Brain microvascular endothelial cell (primary cell): ENCODE measurements around the gene MRPS18A.

Experiments
- DNase-seq: peaks from one replicate; pipeline ENCODE4 v3.0.0-alpha.2; 2020
- H3K27ac ChIP-seq: fragments of 250-450 bp; sonication (Bioruptor Pico); 2 replicates; pipeline ENCODE4 v1.5.1; 2020; ENCODE audit warnings: mild to moderate bottlenecking, moderate library complexity
- H3K27me3 ChIP-seq: fragments of 250-450 bp; sonication (Bioruptor Pico); replicated peaks from 2 replicates; pipeline ENCODE4 v1.5.1; 2020; ENCODE audit warnings: mild to moderate bottlenecking
- H3K36me3 ChIP-seq: fragments of 250-450 bp; sonication (Bioruptor Pico); replicated peaks from 2 replicates; pipeline ENCODE4 v1.5.1; 2020; ENCODE audit warnings: mild to moderate bottlenecking
- H3K4me3 ChIP-seq: 2 replicates; pipeline ENCODE4 v1.5.1; 2011; ENCODE audit warnings: low read depth, mild to moderate bottlenecking, control low read depth, low read length, moderate library complexity
- in situ Hi-C: cut with HindIII; loops from 2 replicates; pipeline ENCODE4 v1.10.0; 2017; ENCODE audit warnings: low sequenced_read_pairs, low pct_ligation_motif_present
- TF ChIP-seq, protein P1 (sequence below): IDR thresholded peaks from 2 replicates; pipeline ENCODE4 v1.5.1; 2011; ENCODE audit warnings: low read depth, mild to moderate bottlenecking, moderate library complexity, low read length, control low read depth, inconsistent platforms; ENCODE audit errors: missing control alignments

Gene MRPS18A

DNA sequence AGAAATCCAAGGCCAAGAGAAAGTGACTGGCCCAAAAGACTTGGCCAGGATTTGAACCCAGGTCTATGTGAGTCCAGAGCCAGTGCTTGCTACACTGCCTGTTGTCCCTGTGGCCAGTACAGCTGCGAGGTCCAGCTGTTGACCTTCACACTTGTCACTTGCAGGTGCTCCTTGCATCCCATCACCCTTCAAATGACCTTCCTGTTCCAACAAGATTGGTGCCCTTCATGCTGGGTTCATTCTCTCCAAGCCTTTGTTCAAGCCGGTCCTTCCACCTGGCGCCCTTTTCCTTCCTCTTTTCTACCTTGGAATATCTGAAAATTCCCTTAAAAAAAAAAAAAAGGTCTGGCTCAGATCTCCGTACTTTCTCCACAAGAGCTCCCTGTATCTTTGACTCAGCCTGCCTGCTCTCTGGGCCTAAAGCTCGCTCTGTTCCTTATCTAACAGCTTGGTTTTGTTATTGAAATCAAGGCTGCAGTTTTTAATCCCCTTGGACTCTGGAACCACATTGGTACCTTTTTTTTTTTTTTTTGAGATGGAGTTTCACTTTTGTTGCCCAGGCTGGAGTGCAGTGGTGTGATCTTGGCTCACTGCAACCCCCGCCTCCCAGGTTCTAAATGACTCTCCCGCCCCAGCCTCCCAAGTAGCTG is 22.2 kb upstream of the MRPS18A start:
- TF ChIP-seq, protein P1, sequence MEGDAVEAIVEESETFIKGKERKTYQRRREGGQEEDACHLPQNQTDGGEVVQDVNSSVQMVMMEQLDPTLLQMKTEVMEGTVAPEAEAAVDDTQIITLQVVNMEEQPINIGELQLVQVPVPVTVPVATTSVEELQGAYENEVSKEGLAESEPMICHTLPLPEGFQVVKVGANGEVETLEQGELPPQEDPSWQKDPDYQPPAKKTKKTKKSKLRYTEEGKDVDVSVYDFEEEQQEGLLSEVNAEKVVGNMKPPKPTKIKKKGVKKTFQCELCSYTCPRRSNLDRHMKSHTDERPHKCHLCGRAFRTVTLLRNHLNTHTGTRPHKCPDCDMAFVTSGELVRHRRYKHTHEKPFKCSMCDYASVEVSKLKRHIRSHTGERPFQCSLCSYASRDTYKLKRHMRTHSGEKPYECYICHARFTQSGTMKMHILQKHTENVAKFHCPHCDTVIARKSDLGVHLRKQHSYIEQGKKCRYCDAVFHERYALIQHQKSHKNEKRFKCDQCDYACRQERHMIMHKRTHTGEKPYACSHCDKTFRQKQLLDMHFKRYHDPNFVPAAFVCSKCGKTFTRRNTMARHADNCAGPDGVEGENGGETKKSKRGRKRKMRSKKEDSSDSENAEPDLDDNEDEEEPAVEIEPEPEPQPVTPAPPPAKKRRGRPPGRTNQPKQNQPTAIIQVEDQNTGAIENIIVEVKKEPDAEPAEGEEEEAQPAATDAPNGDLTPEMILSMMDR, result no peak
- Histone ChIP-seq H3K27ac (no peak overlapping the region), H3K27me3 (no peaks in the 10 kb centered on the region), H3K36me3 (no peaks in the 10 kb centered on the region), H3K4me3 (no peak overlapping the region)
- in situ Hi-C loops, result no loop called here
- DNase-seq, result no peak

DNA sequence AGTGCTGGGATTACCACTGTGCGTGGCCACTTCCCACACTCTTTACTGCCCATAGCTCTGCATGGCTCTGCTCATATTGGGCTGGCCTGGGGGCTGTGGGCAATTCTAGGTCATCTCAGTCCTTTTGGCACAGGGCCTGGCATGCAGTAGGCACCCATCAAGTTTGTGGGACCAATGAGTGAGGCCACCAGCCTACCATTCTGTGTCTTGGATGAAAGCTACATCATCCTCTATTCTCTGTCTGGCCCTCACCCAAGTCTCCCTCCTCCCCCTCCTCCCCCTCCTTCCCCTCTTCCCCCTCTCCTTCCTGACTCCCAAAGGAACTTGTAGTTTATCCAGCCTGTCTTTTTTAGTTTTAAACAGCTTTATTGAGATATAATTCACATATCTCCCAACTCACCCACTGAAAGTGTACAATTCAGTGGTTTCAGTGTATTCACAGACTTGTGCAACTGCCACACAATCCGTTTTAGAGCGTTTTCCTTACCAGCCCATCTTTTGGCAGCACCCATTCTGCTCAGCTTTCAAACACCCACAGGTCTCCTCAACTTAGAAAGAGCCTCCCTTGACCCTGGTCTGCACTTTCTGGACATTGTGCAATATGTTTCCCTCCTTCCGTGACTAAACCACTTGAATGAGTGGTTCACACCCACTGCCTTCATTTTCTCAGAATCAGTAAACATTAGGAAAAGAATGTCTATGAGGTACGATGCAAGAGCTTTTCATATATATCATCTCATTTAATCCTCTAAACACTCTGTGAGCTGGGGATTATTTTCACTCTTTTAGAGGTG is 21.5 kb upstream of the MRPS18A start:
- Histone ChIP-seq H3K27me3 (no peaks in the 10 kb centered on the region), H3K27ac (no peak overlapping the region), H3K36me3 (no peaks in the 10 kb centered on the region), H3K4me3 (no peak overlapping the region)
- TF ChIP-seq, protein P1, result no peak
- DNase-seq, result peak; percentile 61
- in situ Hi-C loops, result no loop called here

DNA sequence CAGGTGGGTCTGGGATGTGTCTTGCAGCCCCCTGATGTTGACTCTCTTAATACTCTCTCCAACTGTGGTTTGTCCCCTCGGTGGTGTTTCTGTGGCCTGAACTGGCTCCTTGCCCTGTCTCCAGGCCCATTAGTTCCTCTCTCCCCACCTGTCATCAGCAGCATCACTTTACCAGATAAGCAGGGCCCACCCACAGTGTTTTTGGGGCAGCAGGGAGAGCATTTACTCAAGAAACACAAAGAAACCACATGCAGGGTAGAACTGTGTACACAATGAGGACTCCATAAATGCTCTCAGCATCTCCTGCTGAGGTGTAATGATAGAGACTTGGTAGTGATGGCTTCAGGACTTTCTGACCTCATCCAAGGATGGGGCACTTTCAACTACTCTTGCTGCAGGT is 20.2 kb upstream of the MRPS18A start:
- in situ Hi-C loops, result no loop called here
- Histone ChIP-seq H3K4me3 (no peak overlapping the region), H3K27ac (no peak overlapping the region), H3K36me3 (no peaks in the 10 kb centered on the region), H3K27me3 (no peaks in the 10 kb centered on the region)
- DNase-seq, result no peak
- TF ChIP-seq, protein P1, result no peak

DNA sequence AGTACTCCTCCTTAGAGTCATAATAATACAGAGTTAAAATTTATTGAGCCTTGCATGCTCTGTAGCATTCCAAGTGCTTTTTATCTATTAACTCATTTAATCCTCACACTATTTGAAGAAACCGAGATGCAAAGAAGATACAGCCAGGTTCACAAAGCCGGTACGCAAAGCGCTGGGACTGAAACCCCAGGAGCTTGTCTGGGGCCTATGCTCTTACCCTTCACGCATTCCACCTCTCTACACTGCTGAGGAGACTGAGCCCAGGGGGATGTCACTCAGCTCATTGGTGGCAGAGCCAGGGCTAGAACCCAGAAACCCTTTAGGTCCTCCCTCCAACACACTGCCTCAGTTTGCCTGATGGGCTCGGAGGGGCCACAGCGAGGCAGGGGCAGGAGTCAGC is 19.7 kb upstream of the MRPS18A start:
- Histone ChIP-seq H3K4me3 (no peak overlapping the region), H3K27ac (no peak overlapping the region), H3K36me3 (no peaks in the 10 kb centered on the region), H3K27me3 (no peaks in the 10 kb centered on the region)
- in situ Hi-C loops, result no loop called here
- DNase-seq, result no peak
- TF ChIP-seq, protein P1, result no peak

DNA sequence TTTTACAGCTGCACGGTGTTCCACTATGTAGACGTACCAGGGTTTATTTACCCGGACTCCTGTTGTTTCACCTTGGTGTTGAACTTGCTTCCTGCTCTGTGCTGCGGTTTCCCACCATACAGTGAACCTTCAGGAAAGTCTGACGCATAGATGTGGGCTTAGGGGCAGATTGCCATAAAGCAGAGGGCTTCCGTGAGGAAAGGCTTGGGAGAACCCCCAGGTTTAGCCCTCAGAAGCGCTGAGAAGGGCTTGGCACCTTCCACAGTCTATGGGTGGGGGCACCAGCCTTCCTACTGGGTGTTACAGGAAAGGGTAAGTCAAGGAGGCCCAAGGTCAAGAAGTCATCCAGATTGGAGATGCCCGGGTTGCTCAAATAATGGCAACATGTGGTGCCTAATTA is 19.2 kb upstream of the MRPS18A start:
- no peak overlapping the region for H3K27ac ChIP-seq
- H3K36me3 ChIP-seq, result no peaks in the 10 kb centered on the region
- no peak overlapping the region for H3K4me3 ChIP-seq
- peak; percentile 57 for DNase-seq
- no peaks in the 10 kb centered on the region for H3K27me3 ChIP-seq
- TF ChIP-seq, protein P1, result no peak
- in situ Hi-C loops, result no loop called here
